SKM-1 (cell line): Measurements from ENCODE around the gene C14orf93.

ENCODE experiments used
- DNase-seq: peaks from one replicate; lab custom pipeline; 2025; ENCODE audit not compliant: unreplicated experiment; lab: John Stamatoyannopoulos, UW

C14orf93 gene

DNA sequence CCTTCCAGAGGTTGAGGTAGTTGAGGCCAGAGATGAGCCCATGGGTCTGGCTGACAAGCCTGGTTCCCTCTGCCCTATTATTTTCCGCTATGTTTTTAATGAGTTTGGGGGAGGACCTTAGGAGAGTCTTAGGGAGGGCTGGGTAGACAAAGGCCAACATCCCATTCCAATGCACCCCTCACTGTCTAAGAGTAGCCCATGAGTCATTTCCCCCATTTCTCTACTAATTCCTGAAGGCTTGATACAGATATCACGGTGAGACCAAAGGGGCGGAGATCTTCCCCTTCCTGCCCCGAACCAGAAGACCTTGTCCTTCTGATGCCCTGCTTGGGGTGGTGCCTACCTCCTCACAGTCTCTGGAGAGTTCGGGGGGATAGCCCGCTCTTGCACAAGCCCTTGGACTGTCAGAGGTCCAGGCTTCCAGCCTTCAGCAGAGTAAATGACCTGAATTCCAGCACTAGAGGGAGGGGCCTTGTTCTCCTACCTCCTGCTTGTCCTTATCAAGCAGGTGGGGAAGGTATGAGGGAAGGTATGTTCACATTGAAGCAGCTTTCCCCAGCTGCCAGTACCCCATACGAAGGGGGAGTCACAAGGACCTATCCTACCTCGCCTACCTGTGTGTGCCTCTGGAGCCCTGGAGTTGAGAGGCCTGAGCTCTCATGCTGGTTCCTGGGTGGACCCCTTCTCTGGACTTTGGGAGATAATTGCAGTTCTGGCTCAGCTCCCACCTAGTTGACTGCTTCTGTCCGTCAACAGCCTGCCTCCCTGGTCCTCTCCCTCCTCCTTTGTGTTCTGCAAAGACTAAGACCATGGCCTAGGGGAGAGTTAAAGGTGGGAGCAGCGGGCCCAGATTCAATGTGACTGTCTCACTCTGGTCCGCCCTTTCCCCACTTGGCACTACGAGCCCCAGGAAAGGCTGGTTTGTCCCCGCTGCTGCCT lies 35.7 kb upstream of the C14orf93 start:
- no peak for DNase-seq

DNA sequence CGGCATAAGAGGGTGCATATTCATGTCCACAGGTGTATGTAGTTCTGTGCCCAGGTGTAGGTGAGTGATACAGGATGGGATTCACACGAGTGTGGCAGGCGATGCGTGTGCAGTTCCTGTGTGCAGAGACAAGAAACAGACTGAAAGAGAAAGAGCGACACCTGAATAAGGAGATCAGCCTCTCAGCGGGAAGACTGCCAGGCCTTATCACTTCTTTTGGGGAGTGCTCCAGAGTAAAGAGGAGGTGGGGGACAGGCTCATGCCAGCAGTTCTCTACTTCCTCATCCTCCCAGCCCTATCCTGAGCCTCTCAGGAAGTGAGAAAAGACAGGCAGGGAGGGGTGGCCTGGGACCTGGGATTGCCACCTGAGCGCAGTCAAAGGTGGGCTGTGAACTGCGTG lies 34.9 kb upstream of the C14orf93 start:
- no peak for DNase-seq

DNA sequence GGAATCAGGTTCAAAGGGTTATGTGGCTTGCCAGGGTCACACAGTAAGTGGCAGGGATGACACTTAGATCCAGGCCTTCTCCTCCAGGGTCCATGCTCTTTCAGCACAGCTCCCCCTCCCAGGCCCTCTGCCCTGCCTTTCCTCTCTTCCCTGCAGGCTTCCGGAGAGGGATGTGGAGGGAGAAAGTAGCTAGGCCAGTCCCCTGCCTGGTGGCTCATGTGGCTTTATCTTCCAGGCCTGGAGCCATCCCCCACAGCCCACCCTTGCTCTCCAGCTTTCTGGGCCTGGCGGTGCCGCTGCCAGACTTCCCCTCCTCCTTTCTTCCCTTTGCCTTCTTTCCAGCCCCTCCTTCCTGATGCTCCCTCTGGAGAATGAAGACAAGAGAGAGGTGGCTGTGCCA lies 33.8 kb upstream of the C14orf93 start:
- DNase-seq = no peak

DNA sequence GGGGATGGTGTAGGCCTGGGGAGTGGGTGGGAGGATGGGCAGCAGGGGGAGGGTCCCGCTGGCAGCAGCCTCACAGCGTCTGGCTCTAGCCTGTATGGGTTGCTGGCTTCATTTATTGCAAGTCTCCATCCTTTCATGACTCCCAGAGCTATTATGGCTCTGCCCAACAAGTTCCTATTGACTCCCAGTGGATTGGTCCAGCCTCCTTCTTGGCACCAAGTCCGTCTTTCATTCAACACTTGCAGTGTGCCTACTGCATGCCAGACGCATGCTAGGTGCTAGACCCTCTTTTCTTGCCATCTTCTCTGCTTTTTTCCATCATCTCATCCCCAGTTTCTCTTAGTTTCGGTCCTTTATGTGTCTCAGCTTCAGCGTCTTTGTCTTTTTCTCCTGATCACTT lies 33.2 kb upstream of the C14orf93 start:
- DNase-seq = no peak

DNA sequence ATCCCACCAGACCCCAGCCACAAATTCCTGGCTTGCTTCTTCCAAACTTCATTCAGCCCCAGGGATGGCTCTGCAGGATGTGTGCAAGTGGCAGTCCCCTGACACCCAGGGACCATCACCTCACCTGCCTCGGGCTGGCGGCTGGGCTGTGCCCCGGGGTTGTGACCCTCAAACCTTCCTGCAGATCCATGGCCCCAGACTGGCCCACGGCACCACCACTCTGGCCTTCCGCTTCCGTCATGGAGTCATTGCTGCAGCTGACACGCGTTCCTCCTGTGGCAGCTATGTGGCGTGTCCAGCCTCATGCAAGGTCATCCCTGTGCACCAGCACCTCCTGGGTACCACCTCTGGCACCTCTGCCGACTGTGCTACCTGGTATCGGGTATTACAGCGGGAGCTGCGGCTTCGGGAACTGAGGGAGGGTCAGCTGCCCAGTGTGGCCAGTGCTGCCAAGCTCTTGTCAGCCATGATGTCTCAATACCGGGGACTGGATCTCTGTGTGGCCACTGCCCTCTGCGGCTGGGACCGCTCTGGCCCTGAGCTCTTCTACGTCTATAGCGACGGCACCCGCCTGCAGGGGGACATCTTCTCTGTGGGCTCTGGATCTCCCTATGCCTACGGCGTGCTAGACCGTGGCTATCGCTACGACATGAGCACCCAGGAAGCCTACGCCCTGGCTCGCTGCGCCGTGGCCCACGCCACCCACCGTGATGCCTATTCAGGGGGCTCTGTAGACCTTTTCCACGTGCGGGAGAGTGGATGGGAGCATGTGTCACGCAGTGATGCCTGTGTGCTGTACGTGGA lies 32.4 kb upstream of the C14orf93 start, which contains the start of gene PSMB11:
Gene PSMB11, plus strand, starts transcription at position 51 of the 804 bp plus-strand sequence. Its CDS starts 14 bp downstream, at position 65.
- no peak for DNase-seq

DNA sequence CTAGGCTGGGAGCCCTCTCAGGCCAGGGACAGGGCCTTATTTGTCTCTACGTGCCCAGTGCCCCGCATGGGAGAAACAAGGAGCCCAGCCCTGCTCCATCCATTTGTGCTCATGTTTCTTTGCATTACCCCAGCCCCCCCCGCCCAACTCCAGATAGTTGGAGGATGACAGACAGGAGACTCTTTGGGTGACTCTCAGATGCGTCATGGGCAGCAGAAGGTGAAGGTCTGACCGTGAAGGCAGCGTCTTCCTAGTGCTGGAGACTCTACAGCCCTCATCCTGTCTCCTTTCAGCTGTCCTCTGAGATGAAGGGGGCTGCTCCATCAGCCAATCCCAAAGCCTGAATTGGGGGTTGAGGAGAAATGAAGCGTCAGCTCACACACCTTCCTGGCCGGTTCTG lies 31.8 kb upstream of the C14orf93 start:
- DNase-seq = no peak

DNA sequence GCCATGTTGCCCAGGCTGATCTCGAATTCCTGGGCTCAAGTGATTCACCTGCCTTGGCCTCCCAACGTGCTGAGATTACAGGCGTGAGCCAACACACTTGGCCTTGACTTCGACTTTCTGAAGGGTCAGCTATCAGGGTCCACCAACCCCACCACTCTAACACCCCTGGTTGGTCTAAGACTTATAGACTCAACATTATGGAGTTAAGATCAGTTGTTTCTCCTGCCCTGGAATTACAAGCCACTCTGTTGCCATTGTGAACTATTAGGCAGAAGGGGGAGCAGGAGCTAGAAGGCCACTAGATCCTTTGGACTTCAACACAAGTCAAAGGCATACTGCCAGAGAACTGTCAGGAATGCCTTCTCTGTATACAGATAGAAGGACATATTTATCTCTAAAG lies 30.2 kb upstream of the C14orf93 start:
- no peak for DNase-seq

DNA sequence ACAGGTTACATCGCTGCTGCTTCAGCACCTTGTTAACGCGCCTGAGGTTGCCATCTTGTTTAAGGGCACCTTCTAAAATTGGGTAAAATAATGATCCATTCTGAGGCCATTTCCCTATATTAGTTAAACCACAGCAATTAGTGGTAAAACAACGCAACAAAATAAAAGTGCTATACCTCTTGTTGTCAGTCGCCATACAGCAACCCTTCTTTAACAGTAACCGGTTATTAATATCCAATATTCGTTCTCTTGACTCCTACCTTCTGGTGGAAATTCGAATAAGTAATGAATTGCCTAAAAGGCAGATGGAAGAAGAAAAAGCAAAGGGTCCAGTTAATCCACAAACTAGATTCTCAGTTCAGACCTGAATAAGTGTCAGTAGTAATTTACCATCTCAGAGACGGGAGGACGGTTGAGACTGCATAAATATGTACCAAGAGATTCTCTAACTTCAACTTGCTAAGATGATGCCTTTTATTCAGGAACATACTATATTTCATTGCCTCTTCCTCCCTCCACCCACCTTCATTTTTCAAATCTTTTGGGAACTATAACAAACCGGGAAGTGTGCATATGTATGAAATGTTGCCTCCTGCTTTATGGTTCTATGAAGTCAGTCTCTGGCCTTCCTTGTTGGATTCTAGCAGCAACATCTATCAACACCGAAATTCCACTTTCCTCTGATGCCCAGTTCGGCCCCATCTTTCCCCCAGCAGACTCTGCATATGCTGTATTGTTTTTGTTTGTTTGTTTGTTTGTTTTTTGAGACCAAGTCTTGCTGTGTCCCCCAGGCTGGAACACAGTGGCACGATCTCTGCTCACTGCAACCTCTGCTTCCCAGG lies 25.6 kb upstream of the C14orf93 start:
- DNase-seq = no peak

DNA sequence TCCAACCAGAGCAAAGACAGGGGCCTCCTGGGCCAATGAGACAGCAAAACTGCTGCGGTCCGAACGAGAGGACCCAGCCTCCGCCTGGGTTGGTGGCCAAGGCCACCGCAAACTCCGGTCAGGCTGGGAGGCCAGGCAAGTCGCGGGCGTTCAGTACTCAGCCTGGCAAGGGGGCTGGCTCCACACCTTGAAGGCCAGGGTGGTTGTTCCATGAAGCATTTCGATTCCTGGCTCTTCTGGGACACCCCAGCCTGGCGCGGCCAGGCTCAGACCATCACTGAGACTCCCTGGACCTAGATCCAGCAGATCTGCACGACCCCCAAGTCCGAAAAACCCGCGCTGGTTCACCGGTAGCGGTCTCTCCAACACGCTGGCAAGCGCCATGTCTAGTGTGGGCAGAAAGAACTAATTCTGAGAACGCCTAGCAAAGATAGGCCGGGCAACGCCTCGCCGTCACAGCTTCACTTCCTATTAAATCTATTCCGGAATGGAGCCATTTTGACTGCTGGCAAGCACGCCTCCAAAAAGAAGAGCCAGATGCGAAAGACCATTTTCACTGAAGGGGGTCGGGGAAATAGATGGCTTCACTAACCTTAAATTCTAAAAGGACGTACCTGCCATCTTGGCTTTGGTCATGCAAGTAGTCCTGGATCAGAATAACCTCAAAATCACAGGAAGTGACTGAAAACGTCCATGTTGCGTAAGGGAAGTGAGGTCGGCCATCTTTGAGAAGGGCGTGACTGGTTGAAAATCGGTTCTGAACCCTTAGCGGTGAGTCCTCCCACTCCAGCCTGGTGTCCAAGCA lies 24.8 kb upstream of the C14orf93 start, which contains the start of gene PSMB5:
Gene PSMB5, minus strand, starts transcription at position 403 of the 805 bp plus-strand sequence. Its CDS starts 19 bp downstream, at position 384.
- no peak for DNase-seq

DNA sequence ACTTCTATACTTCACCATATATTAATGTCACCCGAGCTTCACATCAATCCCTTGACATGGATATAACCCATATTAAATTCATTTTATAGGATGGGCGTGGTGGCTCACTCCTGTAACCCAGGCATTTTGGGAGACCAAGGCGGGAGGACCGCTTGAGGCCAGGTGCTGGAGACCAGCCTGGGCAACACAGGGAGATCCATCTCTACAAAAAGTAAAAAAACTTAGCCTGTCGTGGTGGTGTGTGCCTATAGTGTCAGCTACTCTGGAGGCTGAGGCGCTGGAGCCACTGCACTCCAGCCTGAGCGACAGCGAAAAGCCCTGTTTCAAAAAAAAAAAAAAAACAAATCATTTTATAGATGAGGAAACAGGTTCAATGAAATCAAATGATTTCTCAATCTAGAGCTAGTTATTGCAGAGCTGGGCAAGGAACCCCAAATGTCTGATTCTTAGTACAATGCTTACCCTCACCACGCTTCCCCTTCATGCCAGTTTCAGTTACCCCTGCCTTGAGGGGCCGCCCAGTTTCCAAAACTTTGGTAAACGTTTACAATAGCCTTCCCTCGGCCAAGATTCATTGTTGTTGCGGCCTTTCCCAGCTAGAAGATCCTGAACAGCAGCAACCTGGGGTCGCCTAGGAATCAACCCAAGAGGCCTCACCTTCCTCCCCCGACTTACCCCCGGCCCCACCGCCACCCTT lies 24.0 kb upstream of the C14orf93 start:
- no peak for DNase-seq

DNA sequence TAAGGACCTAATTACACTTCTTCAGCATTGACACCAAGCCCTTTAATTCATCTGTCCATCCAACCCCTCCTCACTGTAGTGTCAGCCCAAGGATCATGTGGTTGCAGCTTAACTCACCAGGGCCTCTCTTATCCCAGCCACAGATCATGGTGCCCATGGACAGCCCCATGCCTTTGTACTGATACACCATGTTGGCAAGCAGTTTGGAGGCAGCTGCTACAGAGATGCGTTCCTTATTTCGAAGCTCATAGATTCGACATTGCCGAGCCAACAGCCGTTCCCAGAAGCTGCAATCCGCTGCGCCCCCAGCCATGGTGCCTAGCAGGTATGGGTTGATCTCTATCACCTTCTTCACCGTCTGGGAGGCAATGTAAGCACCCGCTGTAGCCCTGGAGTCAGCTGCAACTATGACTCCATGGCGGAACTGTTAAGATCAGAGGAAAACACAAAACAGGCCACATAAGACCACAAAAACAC lies 23.3 kb upstream of the C14orf93 start:
- no peak for DNase-seq

DNA sequence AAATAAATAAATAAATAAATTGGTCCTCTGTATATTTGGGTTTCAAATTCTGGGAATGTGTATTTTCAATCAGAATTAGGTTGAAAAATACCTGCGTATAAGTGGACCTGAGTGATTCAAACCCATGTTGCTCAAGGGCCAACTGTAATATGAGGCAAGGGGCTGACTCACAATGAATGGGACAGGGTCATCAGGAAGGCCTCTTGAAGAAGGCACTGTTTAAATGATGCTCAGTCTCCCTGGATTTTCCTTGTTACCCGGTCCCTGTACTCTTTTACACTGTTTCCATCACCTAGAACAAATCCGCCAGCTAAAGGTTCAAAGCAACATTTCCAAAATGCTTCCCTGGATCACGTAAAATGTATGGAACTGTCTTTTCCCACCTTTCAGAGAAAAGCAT lies 21.0 kb upstream of the C14orf93 start:
- no peak for DNase-seq

DNA sequence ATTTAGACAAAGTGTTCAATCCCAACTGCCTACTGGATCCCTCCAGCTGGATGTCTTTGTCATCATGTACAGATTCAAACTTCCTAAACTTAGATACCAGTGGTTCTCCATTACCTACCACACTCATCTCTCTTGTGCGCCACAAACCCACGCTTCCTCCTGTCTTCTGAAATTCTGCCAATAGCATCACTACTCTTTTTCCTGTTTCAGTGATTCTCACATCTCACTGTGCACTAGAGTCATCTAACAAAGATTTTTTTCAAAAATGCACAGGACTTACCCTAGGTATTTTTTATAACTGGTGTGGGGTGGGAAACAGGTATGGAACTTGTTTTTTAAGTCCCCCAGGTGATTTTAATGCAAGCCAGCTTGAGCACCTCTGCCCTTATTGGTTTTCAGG lies 18.9 kb upstream of the C14orf93 start:
- DNase-seq = no peak

DNA sequence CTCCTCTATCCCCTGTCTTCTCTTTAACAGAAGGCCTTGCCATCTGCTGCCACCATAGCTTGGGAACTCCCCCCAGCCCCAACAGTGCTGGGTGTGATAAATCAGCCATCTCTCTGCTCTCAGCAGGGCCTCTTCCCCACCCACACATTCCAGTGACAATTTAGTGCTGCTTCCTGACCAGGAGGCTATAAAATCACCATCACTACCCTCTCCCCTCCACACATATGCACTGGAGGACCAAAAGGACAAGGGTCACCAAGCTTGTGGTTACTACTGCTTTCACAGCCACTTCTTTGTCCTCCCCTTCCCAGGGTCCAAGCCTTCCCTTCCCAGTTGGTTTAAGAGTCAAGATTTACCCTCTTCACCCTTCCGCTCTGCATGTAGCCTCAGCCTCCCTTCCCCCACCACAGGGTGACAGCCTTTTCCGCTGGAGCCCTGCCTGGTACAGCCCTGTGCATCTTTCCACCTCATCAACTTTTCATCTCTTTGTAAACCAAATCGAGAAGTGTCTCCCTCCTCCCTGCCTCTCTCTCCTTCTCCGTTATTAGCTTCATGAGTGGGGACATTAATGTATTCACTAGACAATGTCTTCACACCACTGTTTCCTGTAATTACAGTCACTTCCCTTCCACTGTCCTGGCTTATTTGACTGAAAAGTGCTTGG lies 15.3 kb upstream of the C14orf93 start:
- DNase-seq = no peak

DNA sequence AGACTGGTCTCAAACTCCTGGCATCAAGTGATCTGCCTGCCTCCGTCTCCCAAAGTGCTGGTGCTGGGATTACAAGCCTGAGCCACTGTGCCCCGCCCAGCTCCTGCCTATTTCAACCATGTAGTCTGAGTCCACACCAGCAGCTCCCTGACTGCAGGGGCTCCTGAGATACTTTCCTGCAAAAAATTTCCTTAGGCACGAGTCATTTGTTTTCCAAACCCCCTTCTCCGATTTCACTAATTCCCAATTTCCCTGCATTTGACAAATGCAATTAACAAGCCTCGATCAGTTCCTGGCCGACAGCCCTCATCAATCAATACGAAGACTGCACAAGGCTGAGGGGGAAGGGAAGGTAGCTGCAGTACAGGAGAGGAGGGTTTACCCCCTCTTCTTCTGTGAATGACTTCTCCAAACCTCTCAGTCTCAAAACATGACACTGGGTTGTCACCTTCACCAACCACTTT lies 14.7 kb upstream of the C14orf93 start:
- DNase-seq = no peak

DNA sequence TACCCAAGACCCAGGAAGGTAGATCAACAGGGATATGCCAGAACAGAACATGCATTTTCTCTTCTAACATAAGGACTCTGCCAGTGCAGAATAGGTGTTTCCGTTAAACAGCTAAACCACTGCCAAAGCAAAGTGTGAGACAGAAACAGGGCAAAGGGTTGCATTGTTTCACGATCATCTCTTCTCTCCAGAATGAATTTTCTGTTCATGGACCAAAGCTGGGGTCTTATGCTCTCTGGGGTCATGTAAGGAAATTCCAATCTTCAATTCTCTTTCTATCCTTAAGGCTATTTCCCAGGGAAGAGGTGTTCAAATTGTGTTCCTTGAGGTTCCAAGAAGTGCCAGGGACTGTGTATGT lies 13.8 kb upstream of the C14orf93 start:
- DNase-seq = no peak

DNA sequence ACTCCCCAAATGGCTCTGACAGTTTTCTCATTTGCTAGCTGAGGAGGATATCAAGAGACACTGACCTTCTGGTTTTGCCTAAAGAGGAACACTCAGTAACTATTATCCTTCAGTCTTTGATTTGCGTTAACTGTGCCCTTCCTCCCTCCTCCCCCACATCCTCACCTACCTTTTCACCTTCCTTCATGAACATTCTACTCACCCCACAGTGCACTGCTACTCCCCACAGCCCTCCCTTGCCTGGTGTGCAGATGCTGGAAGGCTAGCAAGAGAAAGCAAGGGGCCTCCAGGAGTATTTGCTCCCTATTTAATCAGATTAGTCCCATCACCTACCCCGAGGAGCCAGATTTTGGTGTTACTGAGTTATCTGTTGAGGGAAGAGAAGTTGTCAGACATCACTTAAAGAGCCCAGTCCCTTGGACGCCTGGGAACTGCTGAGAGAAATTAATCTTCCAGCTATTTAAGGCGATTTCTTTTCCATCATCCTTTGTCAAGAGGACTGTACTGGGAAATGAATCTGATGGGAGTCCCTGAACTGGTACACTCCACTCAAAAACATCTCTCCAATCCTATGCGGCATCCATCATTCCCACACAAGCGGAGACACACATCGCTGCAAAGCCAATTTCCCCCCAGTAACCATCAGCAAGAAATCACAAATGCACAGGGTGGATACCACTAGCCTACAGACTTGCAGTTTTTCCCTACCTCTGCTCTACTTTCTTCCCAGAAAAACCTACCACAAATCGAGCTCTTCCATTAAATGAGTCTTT lies 13.3 kb upstream of the C14orf93 start:
- DNase-seq = no peak

DNA sequence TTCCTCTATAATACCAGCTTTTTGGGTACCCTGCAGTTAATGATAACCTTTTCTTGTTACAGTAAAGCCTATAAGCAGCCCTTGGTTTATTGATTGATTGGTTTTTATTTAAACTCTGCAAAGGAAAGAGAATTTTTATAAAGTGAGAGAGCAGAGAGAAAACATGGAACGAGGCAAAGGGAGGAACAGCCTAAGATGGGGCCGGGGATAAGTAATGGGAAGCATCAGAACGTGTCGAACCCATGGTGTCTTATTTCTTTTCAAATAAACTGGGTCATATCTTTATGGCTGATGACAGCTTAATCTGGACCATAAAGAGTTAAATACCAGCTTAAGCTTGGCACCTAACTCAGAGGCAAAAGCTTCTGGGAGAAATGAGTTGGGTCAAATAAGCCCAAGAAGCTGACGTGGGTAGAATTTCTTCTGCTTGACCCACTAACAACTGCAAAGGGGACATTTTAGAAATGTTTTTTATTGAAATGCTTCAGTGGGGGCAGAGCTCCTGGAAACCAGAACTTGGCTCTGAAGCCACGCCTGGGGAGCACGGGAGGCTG lies 12.0 kb upstream of the C14orf93 start:
- DNase-seq = no peak
